Heart right ventricle (tissue), 16 donors: ENCODE data around the gene SALL2. TPM values are rescaled to one million over a fixed set of nuclear protein-coding genes. Genes with fewer than 3 reads are reported as not detected.

Experiments used
- ATAC-seq, 8 donors: fragments of 200-7000 bp; cut with Tn5 transposase; one replicate each; pipeline ENCODE4 v1.9.1; 2020; ENCODE audit warnings: mild to moderate bottlenecking in 8 of 8, moderate library complexity in 8 of 8, moderate number of reproducible peaks in 1 of 8
- DNase-seq, 2 donors: peaks; one replicate each; pipeline ENCODE4 v3.0.0-alpha.2; 2020
- H3K27ac ChIP-seq, 10 donors: fragments of 200-600 bp; sonication (generic) in 2 of 10; one replicate each; pipeline versions ENCODE4 v1.5.0 to v1.8.0; 2020 to 2022; ENCODE audit warnings: mild to moderate bottlenecking in 3 of 10
- H3K27me3 ChIP-seq, 7 donors: fragments of 200-600 bp; one replicate each; pipeline ENCODE4 v1.8.0; 2021 to 2022; ENCODE audit warnings: mild to moderate bottlenecking in 2 of 7
- H3K36me3 ChIP-seq, 9 donors: fragments of 200-600 bp; sonication (generic) in 1 of 9; one replicate each; pipeline versions ENCODE4 v1.5.0 to v1.8.0; 2020 to 2022; ENCODE audit warnings: mild to moderate bottlenecking in 2 of 9
- H3K4me1 ChIP-seq, 9 donors: fragments of 200-600 bp; sonication (generic) in 1 of 9; one replicate each; pipeline versions ENCODE4 v1.5.0 to v1.8.0; 2020 to 2022; ENCODE audit warnings: mild to moderate bottlenecking in 4 of 9
- H3K4me3 ChIP-seq, 10 donors: fragments of 200-600 bp; sonication (generic) in 2 of 10; one replicate each; pipeline versions ENCODE4 v1.5.0 to v1.8.0; 2020 to 2022; ENCODE audit warnings: mild to moderate bottlenecking in 7 of 10, moderate library complexity in 2 of 10
- H3K9me3 ChIP-seq, 11 donors: fragments of 200-600 bp in 10 of 11; sonication (generic) in 2 of 11; one replicate each; pipeline versions ENCODE4 v1.5.0 to v1.8.0; 2013 to 2022; ENCODE audit warnings: mild to moderate bottlenecking in 2 of 11, control low read depth in 1 of 11, moderate library complexity in 1 of 11
- CTCF ChIP-seq, 9 donors: fragments of 200-600 bp; sonication (generic) in 2 of 9; IDR thresholded peaks; one replicate each; pipeline versions ENCODE4 v1.5.0 to v1.8.0; 2021 to 2022; ENCODE audit warnings: antibody characterized with exemption in 9 of 9, mild to moderate bottlenecking in 5 of 9, moderate library complexity in 1 of 9
- WGBS, 2 donors: extraction: QIAGEN DNeasy Blood & Tissue Kit; methylation state at CpG; one replicate each; pipeline ENCODE4 v1.1.7; 2013; ENCODE audit warnings: inconsistent platforms in 1 of 2; 5-methylcytosine and 5-hydroxymethylcytosine counted together
- intact Hi-C, 10 donors: fragments of 100-400 bp; cut with DNase I; formaldehyde crosslinking; loops; one replicate each; pipeline versions ENCODE4 v1.11.1 to v1.14.2; 2022
- polyA plus RNA-seq, 2 donors: library from polyadenylated mRNA; stranded (reverse); fragments of 200-250 nt; gene quantifications; one replicate each; pipeline ENCODE4 v1.2.3, GENCODE V29; 2013
- total RNA-seq, 10 donors: library from RNA; stranded (reverse); fragmentation: NEBNext Ultra II Directional in 3 of 10; extraction: Animal tissue kit (Norgen Biotek cat#: 25700) in 3 of 10; gene quantifications; one replicate each; pipeline versions ENCODE4 v1.2.1 to v1.2.4, GENCODE V29; 2021 to 2023
- donor health status: Arrhythmogenic right ventricular cardiomyopathy.
- donor health status: ischemic (EF 13 %, LVEDD 7.1; RV severe dilation, severe dysfunction).
- donor health status: healthy with polysubstance abuse.
- donor health status: DM: no; HTN: yes; CAD: no.
- donor health status: DM: no; HTN: no; CAD: no.
- donor health status: ischemic (EF 25% LVEDD 6.9; RV normal size, moderate dysfunction).
- donor health status: ischemic (EF 25% LVEDD 5.7; RV mildly dilated, moderate dysfunction).
- donor health status: healthy.
- donor health status: DM: yes; HTN: yes; CAD: no.
- donor health status: Ischemic cardiomyopathy.
- donor health status: ischemic (EF 35%, LVEDD 5.7; RV mildly dilated, moderate dysfunction).
- donor health status: nonischemic (EF 11% LVEDD 7.7; RV severe dilation, severe dysfunction).
- donor health status: DM: yes; HTN: yes; CAD: no.
- donor health status: PGD.
- donor health status: ischemic (EF 29% LVEDD 5.4; RV normal size, mild dysfunction).
- donor health status: nonischemic (EF 23%, LVEDD 6.1; RV moderate dilation, normal function).

Gene SALL2
- total and polyA plus RNA-seq, 12 donors = 1.1 to 6.6 (median 3.8) TPM

GRCh38 chr14:21526672-21527317, 649 bp upstream of the SALL2 start:
- no peak for DNase-seq
- Histone ChIP-seq H3K27ac (no peak overlapping the region), H3K4me1 (peaks cover 0 to 16% (median 6%) of the 10 kb centered on the region in 9 donors), H3K9me3 (no peaks in the 10 kb centered on the region), H3K4me3 (peak overlapping the region; percentile 47 to 77 (median 69)), H3K27me3 (peaks cover 0 to 8% (median 0%) of the 10 kb centered on the region in 7 donors), H3K36me3 (no peaks in the 10 kb centered on the region)
- no peak for TF ChIP-seq CTCF (IDR thresholded peaks at IDR 0.05)
- ATAC-seq = peak in 3 of 8 donors; percentile 6 to 11 (median 8)
- intact Hi-C loops = no loop called here
- 11 to 20% methylated on average over 13 of the region's 13 CpGs for WGBS, 2 donors

DNA sequence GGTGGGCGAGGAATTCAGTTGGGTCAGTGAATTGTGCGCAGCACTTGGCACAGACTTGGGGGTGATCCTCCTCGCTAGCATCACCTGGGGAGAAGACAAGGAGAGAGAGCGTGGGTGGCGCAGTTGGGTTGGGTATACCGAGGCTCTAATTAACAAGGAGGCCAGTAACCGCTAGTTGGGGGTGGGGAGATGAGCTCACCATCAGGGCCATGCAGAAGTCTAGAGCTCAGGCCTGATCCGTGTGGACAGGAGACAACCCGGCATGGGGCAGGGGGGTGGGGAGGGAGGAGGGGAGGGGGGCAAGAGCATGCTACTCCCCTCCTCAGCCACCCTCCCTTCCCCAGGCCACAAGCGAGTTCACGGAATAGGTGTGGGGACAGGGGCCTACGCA, 580 bp downstream of the SALL2 start:
- peak; percentile 25 to 50 (median 41) for ATAC-seq
- Histone ChIP-seq H3K9me3 (no peaks in the 10 kb centered on the region), H3K4me1 (peaks cover 0 to 16% (median 6%) of the 10 kb centered on the region in 9 donors), H3K36me3 (no peaks in the 10 kb centered on the region), H3K4me3 (peak overlapping the region; percentile 47 to 77 (median 69)), H3K27ac (peak overlapping the region in 4 of 10 donors; percentile 39 to 65 (median 54)), H3K27me3 (peaks cover 0 to 8% (median 0%) of the 10 kb centered on the region in 7 donors)
- no peak for DNase-seq
- no peak for TF ChIP-seq CTCF (IDR thresholded peaks at IDR 0.05)
- intact Hi-C loops = no loop called here
- 38% methylated on average over 10 to 12 of the region's 12 CpGs for WGBS, 2 donors

DNA sequence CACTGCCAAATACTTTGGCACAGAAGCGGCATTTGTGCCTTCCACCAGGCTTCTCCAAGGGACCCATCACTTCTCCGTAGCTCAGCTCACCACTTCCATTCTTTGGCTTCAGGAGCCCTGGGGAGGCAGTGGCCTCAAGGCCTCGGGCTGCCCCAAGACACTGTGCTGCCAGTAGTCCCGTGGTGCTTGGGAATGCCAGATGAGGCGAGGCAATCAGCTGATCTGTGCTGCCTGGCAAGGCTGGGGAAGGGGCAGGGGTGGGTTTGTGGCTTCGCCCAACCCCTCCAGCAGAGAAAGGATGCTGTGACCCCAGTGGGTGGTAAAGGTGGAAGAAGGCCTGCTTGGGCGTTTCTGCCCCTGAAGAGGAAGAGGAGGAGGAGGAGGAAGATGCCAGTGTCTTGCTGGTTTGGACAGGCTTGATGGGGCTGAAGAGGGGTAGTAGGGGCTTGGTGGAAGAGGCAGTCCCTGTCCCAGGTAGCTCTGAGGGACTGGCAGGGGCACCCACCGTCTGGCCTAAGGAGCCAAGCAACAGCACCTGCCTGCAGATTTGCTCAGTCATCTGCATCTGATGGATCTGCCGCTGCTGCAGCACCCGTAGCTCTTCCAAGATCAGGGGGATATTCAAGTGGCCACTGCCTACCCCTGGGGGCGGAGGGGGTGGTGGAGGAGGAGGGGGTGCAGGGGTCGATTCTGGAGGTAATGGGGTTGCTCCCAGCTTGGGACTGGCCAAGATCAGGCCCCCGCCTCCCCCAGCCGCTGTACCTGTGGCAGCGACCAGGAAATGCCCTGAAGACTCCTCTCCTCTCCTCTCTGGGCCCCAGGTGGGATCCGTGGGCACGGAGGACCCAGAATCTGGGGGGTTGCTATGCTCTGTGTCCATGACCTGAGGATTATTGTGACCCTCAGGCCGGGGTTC, 1.3 kb downstream of the SALL2 start:
- intact Hi-C loops = no loop called here
- WGBS, 2 donors = 83 to 87% methylated on average over 18 of the region's 18 CpGs
- Histone ChIP-seq H3K27ac (no peak overlapping the region), H3K27me3 (peaks cover 0 to 8% (median 0%) of the 10 kb centered on the region in 7 donors), H3K9me3 (no peaks in the 10 kb centered on the region), H3K36me3 (no peaks in the 10 kb centered on the region), H3K4me3 (peak overlapping the region in 5 of 10 donors; percentile 66 to 77 (median 69)), H3K4me1 (peaks cover 0 to 16% (median 6%) of the 10 kb centered on the region in 9 donors)
- DNase-seq (no peak), ATAC-seq (no peak)
- no peak for TF ChIP-seq CTCF (IDR thresholded peaks at IDR 0.05)

DNA sequence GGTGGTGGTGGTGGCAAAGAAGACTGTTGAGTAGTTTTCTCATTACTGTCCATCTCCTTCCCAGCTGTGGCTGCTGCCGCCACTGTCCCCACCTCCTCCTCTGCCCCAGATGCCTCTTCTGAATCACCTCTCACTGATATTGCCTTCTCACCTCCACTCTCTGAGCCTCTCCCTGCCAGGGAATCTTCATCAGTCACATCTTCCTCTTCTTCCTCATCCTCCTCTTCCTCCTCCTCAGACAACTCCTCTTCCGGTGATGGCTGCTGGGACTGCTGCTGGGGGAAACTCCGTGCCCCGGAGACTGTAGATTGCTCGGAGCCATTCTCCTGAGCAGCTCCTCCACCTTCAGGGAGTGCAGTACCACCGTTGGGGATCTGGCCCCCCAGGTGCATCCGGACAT, 2.9 kb downstream of the SALL2 start:
- H3K4me1 ChIP-seq = peaks cover 0 to 16% (median 6%) of the 10 kb centered on the region in 9 donors
- 75 to 78% methylated on average over 7 of the region's 7 CpGs for WGBS, 2 donors
- H3K27ac ChIP-seq = no peak overlapping the region
- H3K9me3 ChIP-seq = no peaks in the 10 kb centered on the region
- ATAC-seq (no peak), DNase-seq (no peak)
- no peaks in the 10 kb centered on the region for H3K36me3 ChIP-seq
- intact Hi-C loops = no loop called here
- no peak for TF ChIP-seq CTCF (IDR thresholded peaks at IDR 0.05)
- no peak overlapping the region for H3K4me3 ChIP-seq
- peaks cover 0 to 8% (median 0%) of the 10 kb centered on the region in 7 donors for H3K27me3 ChIP-seq
